Endometrium (tissue), 2 donors: Measurements from ENCODE around the gene KCNJ6.
"Not testable (repeated sequence)": the region's sequence is repeated elsewhere in the genome, so short reads cannot be mapped to it uniquely, and the experiment has no call there.

Source experiments
- FAIRE-seq: peaks from 2 replicates; lab custom pipeline; 2012; peaks lifted over from hg19 to GRCh38; lab: Jason Lieb, UNC
- donor health status: control.
- donor health status: control.

KCNJ6 gene

GRCh38 chr21:37673801-37674575 is 242.3 kb downstream of the KCNJ6 start:
- FAIRE-seq, result no peak

GRCh38 chr21:37671381-37671780 is 244.9 kb downstream of the KCNJ6 start:
- FAIRE-seq, result no peak

- no peak for FAIRE-seq
Measured at GRCh38 chr21:37670883-37671282, 245.4 kb downstream of the KCNJ6 start.

- no peak for FAIRE-seq
Measured at GRCh38 chr21:37669249-37669648, 247.0 kb downstream of the KCNJ6 start.

- no peak for FAIRE-seq
Measured at GRCh38 chr21:37668462-37669239, 247.6 kb downstream of the KCNJ6 start.

GRCh38 chr21:37667380-37667779 is 248.9 kb downstream of the KCNJ6 start:
- no peak for FAIRE-seq

- no peak for FAIRE-seq
Measured at GRCh38 chr21:37665230-37666024, 250.8 kb downstream of the KCNJ6 start.

- FAIRE-seq, result not testable (repeated sequence)
Measured at GRCh38 chr21:37662227-37662626, 254.0 kb downstream of the KCNJ6 start.

- FAIRE-seq, result no peak
Measured at GRCh38 chr21:37660709-37661108, 255.5 kb downstream of the KCNJ6 start.

- FAIRE-seq, result no peak
Measured at GRCh38 chr21:37659874-37660273, 256.4 kb downstream of the KCNJ6 start.

- peak; percentile 92 for FAIRE-seq
Measured at GRCh38 chr21:37658817-37659458, 257.3 kb downstream of the KCNJ6 start.

- FAIRE-seq, result no peak
Measured at GRCh38 chr21:37658121-37658816, 258.0 kb downstream of the KCNJ6 start.

- no peak for FAIRE-seq
Measured at GRCh38 chr21:37656899-37657298, 259.4 kb downstream of the KCNJ6 start.

GRCh38 chr21:37655611-37656300 is 260.5 kb downstream of the KCNJ6 start:
- FAIRE-seq, result no peak

GRCh38 chr21:37654596-37654995 is 261.7 kb downstream of the KCNJ6 start:
- no peak for FAIRE-seq

- no peak for FAIRE-seq
Measured at GRCh38 chr21:37653201-37653600, 263.1 kb downstream of the KCNJ6 start.

- FAIRE-seq, result no peak
Measured at GRCh38 chr21:37647781-37648180, 268.5 kb downstream of the KCNJ6 start.

- not testable (repeated sequence) for FAIRE-seq
Measured at GRCh38 chr21:37646761-37647160, 269.5 kb downstream of the KCNJ6 start.

GRCh38 chr21:37645848-37646247 is 270.4 kb downstream of the KCNJ6 start:
- no peak for FAIRE-seq

- no peak for FAIRE-seq
Measured at GRCh38 chr21:37644636-37645035, 271.6 kb downstream of the KCNJ6 start.

GRCh38 chr21:37643862-37644261 is 272.4 kb downstream of the KCNJ6 start:
- FAIRE-seq, result not testable (repeated sequence)
